Endothelial cell of umbilical vein (primary cell): ENCODE measurements around the gene THOC2. TPM values are rescaled to one million over a fixed set of nuclear protein-coding genes. Genes with fewer than 3 reads are reported as not detected.

ENCODE experiments used
- BruUV-seq: library from RNA; stranded (reverse); fragments of 400-500 nt; replicated peaks from 2 replicates; lab custom pipeline; 2021; lab: Mats Ljungman, UMichigan
- CTCF ChIA-PET: fragments of 300-600, 350-600 bp; sonication (Branson Sonifier 250); formaldehyde crosslinking; loops from one replicate; lab custom pipeline; 2021; ENCODE audit warnings: antibody characterized with exemption, inconsistent platforms; lab: Charles Lee
- POLR2A ChIA-PET: fragments of 300-600, 350-600 bp; sonication (Branson Sonifier 250); formaldehyde crosslinking; loops from one replicate; lab custom pipeline; 2021; ENCODE audit warnings: antibody characterized with exemption, inconsistent platforms; lab: Charles Lee
- DNase-seq: peaks from one replicate; pipeline ENCODE4 v3.0.0-alpha.2; 2011; ENCODE audit warnings: low read depth, low spot score
- FAIRE-seq: peaks from 2 replicates; lab custom pipeline; 2011; peaks lifted over from hg19 to GRCh38; lab: Jason Lieb, UNC
- H2AFZ ChIP-seq: 2 replicates; pipeline ENCODE4 v1.6.0; 2012; ENCODE audit warnings: low read depth, low read length, control low read depth, inconsistent platforms
- H3K27ac ChIP-seq: 2 replicates; pipeline ENCODE4 v1.5.1; 2011; ENCODE audit warnings: low read depth, mild to moderate bottlenecking, control low read depth, low read length, moderate library complexity; ENCODE audit not compliant: insufficient read depth
- H3K27me3 ChIP-seq, 2 experiments: 2 replicates each; pipeline versions ENCODE4 v1.6.0 to v1.6.1; 2011; ENCODE audit warnings: low read length in 2 of 2, mixed read lengths in 1 of 2; ENCODE audit not compliant: control insufficient read depth in 2 of 2, insufficient read depth in 2 of 2
- H3K36me3 ChIP-seq, 2 experiments: 2 replicates in 1 of 2; 3 replicates in 1 of 2; pipeline ENCODE4 v1.5.1; 2011; ENCODE audit warnings: low read length in 2 of 2, mild to moderate bottlenecking in 1 of 2, moderate library complexity in 1 of 2; ENCODE audit not compliant: control insufficient read depth in 2 of 2, insufficient read depth in 2 of 2; ENCODE audit errors: extremely low read depth in 1 of 2
- H3K4me1 ChIP-seq: 3 replicates; pipeline ENCODE4 v1.5.1; 2011; ENCODE audit warnings: mild to moderate bottlenecking, low read length; ENCODE audit not compliant: control insufficient read depth, insufficient read depth; ENCODE audit errors: extremely low read depth
- H3K4me2 ChIP-seq: 2 replicates; pipeline ENCODE4 v1.6.1; 2011; ENCODE audit warnings: low read length, control low read depth, mixed read lengths; ENCODE audit not compliant: insufficient read depth
- H3K4me3 ChIP-seq, 3 experiments: fragments of 200-600 bp in 1 of 3; sonication (generic), shearing (Covaris generic) in 1 of 3; replicated peaks in 1 of 3; 2 replicates each; pipeline ENCODE4 v1.5.1; 2011 to 2016; ENCODE audit warnings: control low read depth in 3 of 3, low read length in 3 of 3, mild to moderate bottlenecking in 2 of 3, inconsistent platforms in 1 of 3, low read depth in 1 of 3, moderate library complexity in 1 of 3; ENCODE audit not compliant: insufficient read depth in 1 of 3
- H3K79me2 ChIP-seq: 2 replicates; pipeline ENCODE4 v1.6.0; 2012; ENCODE audit warnings: low read length, inconsistent platforms; ENCODE audit not compliant: control insufficient read depth, insufficient read depth
- H3K9ac ChIP-seq: replicated peaks from 2 replicates; pipeline ENCODE3; 2011; ENCODE audit warnings: low read length, control low read depth; ENCODE audit not compliant: insufficient read depth; ENCODE audit errors: extremely low read depth
- H3K9me1 ChIP-seq: replicated peaks from 3 replicates; pipeline ENCODE4 v1.6.0; 2011; ENCODE audit warnings: mild to moderate bottlenecking, low read length; ENCODE audit not compliant: control insufficient read depth, insufficient read depth; ENCODE audit errors: extremely low read depth
- H3K9me3 ChIP-seq: replicated peaks from 2 replicates; pipeline ENCODE4 v1.5.1; 2012; ENCODE audit warnings: low read length, inconsistent platforms; ENCODE audit not compliant: control insufficient read depth, insufficient read depth
- H4K20me1 ChIP-seq: replicated peaks from 2 replicates; pipeline ENCODE3; 2011; ENCODE audit warnings: mild to moderate bottlenecking, low read length; ENCODE audit not compliant: control insufficient read depth, insufficient read depth; ENCODE audit errors: extremely low read depth
- CTCF ChIP-seq, 2 donors: IDR thresholded peaks; 1 replicate in 1 of 2; 2 replicates in 1 of 2; pipeline ENCODE4 v1.5.1; 2011; ENCODE audit warnings: low read length in 2 of 2, mild to moderate bottlenecking in 2 of 2, moderate library complexity in 2 of 2, control low read depth in 1 of 2, inconsistent platforms in 1 of 2, low read depth in 1 of 2; ENCODE audit not compliant: insufficient read depth in 1 of 2; ENCODE audit errors: extremely low read depth in 1 of 2
- EZH2 ChIP-seq: IDR thresholded peaks from 2 replicates; pipeline ENCODE4 v1.6.1; 2012; ENCODE audit warnings: borderline replicate concordance, low read depth, mild to moderate bottlenecking, moderate library complexity, low read length, inconsistent platforms; ENCODE audit not compliant: severe bottlenecking
- FOS ChIP-seq: IDR thresholded peaks from 2 replicates; pipeline ENCODE4 v1.6.1; 2011; ENCODE audit warnings: mild to moderate bottlenecking, low read length, moderate library complexity, borderline replicate concordance; ENCODE audit not compliant: insufficient read depth
- GATA2 ChIP-seq: IDR thresholded peaks from 2 replicates; pipeline ENCODE4 v1.7.0; 2011; ENCODE audit warnings: low read depth, mild to moderate bottlenecking, moderate library complexity, mixed read lengths, low read length; ENCODE audit not compliant: insufficient read length, insufficient read depth
- JUN ChIP-seq: IDR thresholded peaks from 2 replicates; pipeline ENCODE4 v1.6.1; 2011; ENCODE audit warnings: borderline replicate concordance, low read depth; ENCODE audit not compliant: insufficient read length, insufficient read depth
- MAX ChIP-seq: IDR thresholded peaks from 2 replicates; pipeline ENCODE4 v1.6.1; 2011; ENCODE audit not compliant: insufficient read depth, insufficient read length
- MYC ChIP-seq: IDR thresholded peaks from one replicate; pipeline ENCODE4 v1.6.1; 2011; ENCODE audit warnings: mild to moderate bottlenecking, low read depth, low read length
- POLR2A ChIP-seq: IDR thresholded peaks from 2 replicates; pipeline ENCODE4 v1.6.1; 2012; ENCODE audit warnings: low read depth, mild to moderate bottlenecking, control low read depth, low read length
- POLR2AphosphoS5 ChIP-seq: IDR thresholded peaks from 2 replicates; pipeline ENCODE4 v1.6.1; 2012; ENCODE audit warnings: low read depth, mild to moderate bottlenecking, control low read depth, low read length, moderate library complexity; ENCODE audit not compliant: insufficient read depth
- dilution Hi-C: fragments of 300-500 bp; cut with MboI; formaldehyde crosslinking; loops from one replicate; pipeline ENCODE4 v1.15.0; 2019; ENCODE audit warnings: low sequenced_read_pairs; ENCODE audit not compliant: extremely low pct_ligation_motif_present
- intact Hi-C: fragments of 100-400 bp; cut with micrococcal nuclease; formaldehyde crosslinking; loops from one replicate; pipeline ENCODE4 v1.10.0; 2022
- polyA plus RNA-seq, 4 experiments: library from polyadenylated mRNA; depleted of rRNA in 3 of 4; stranded (reverse) in 3 of 4; unstranded in 1 of 4; fragments of >200 nt; gene quantifications; 2 replicates each; pipeline versions ENCODE4 v1.2.1 to v1.2.3, GENCODE V29; 2011 to 2012; ENCODE audit warnings: missing spikeins in 1 of 4
- total RNA-seq: library from RNA; stranded (reverse); gene quantifications from 2 replicates; pipeline ENCODE4 v1.2.3, GENCODE V29; 2021

THOC2 gene
- total and polyA plus RNA-seq, 2 donors (not counting 3 experiments of a cell fraction or from before 2014, with no cell fraction given) = 26.0 to 72.9 TPM

- Histone ChIP-seq H4K20me1 (no peaks in the 10 kb centered on the region), H3K36me3 (no peaks in the 10 kb centered on the region), H2AFZ (no peak overlapping the region), H3K27me3 (no peaks in the 10 kb centered on the region), H3K4me1 (no peaks in the 10 kb centered on the region), H3K4me2 (no peak overlapping the region), H3K27ac (no peak overlapping the region), H3K9me3 (no peaks in the 10 kb centered on the region), H3K9me1 (no peaks in the 10 kb centered on the region), H3K4me3 (no peak overlapping the region), H3K9ac (no peak overlapping the region), H3K79me2 (no peaks in the 10 kb centered on the region)
- FAIRE-seq = no peak
- ChIA-PET POLR2A (no interaction called here), CTCF (no interaction called here)
- intact Hi-C loops (no loop called here), dilution Hi-C loops (no loop called here)
- TF ChIP-seq MAX (no peak), GATA2 (no peak), CTCF (IDR thresholded peaks at IDR 0.05; ENCODE audit: extremely low read depth in 1 of 2, insufficient read depth in 1 of 2, low read depth in 1 of 2, low read length in 2 of 2) (no peak), FOS (no peak), POLR2AphosphoS5 (no peak), POLR2A (no peak), MYC (no peak), JUN (no peak), EZH2 (no peak)
- DNase-seq = no peak
- BruUV-seq = no TSS peak
Observed at GRCh38 chrX:123629502-123629901, 103.3 kb downstream of the THOC2 start.
